ENCODE data around the gene NUDT17. TPM values are rescaled to one million over a fixed set of nuclear protein-coding genes. Genes with fewer than 3 reads are reported as not detected.

The NUDT17 gene
- total and polyA plus RNA-seq, 7 donors: 1.4 to 2.9 (median 1.8) TPM

GRCh38 chr1:145889722-145890121 lies 44.3 kb downstream of the NUDT17 start:
- intact Hi-C loops (cut with DNase I): loop anchor here in 1 of 2 donors (5.0 kb wide), 2 partner anchors 78 to 123 kb away; no protein-coding TSS in a partner anchor
- Histone ChIP-seq H3K36me3 (ENCODE audit: insufficient read depth in 1 of 2, low read depth in 1 of 2) (no peaks in the 10 kb centered on the region), H3K27me3 (ENCODE audit: insufficient read depth in 3 of 3, low read length in 2 of 3) (no peaks in the 10 kb centered on the region), H3K9me3 (no peaks in the 10 kb centered on the region), H3K4me1 (peaks cover 35% of the 10 kb centered on the region), H3K27ac (peak overlapping the region; percentile 32), H3K4me3 (no peak overlapping the region)
- 47 to 60% (median 59%) methylated on average over 3 of the region's 3 CpGs for WGBS, 3 donors
- ATAC-seq: peak; percentile 35 to 62 (median 50)
- no peak for TF ChIP-seq CTCF (IDR thresholded peaks at IDR 0.05)
- DNase-seq: no peak

GRCh38 chr1:145891143-145891542 lies 45.7 kb downstream of the NUDT17 start:
- ATAC-seq (no peak), DNase-seq (no peak)
- 46 to 67% (median 59%) methylated on average over 1 of the region's 1 CpG for WGBS, 3 donors
- Histone ChIP-seq H3K9me3 (no peaks in the 10 kb centered on the region), H3K36me3 (ENCODE audit: insufficient read depth in 1 of 2, low read depth in 1 of 2) (no peaks in the 10 kb centered on the region), H3K27ac (peak overlapping the region; percentile 88), H3K27me3 (ENCODE audit: insufficient read depth in 3 of 3, low read length in 2 of 3) (no peaks in the 10 kb centered on the region), H3K4me1 (peaks cover 32% of the 10 kb centered on the region), H3K4me3 (no peak overlapping the region)
- intact Hi-C loops (cut with DNase I): loop anchor here (1.0 to 5.0 kb wide), 2 partner anchors 19 to 121 kb away; partner anchors contain the start of gene ITGA10 (in 1 of the 2)
- TF ChIP-seq CTCF (IDR thresholded peaks at IDR 0.05): no peak

GRCh38 chr1:145891587-145892485 lies 46.4 kb downstream of the NUDT17 start:
- intact Hi-C loops (cut with DNase I): loop anchor here (1.0 to 5.0 kb wide), 4 partner anchors 18 to 121 kb away; partner anchors contain the start of gene ITGA10 (in 2 of the 2)
- peak overlapping the region; percentile 88 for H3K27ac ChIP-seq
- WGBS, 3 donors: 1 to 2% (median 1%) methylated on average over 6 of the region's 6 CpGs
- peaks cover 32% of the 10 kb centered on the region for H3K4me1 ChIP-seq
- no peaks in the 10 kb centered on the region for H3K36me3 ChIP-seq (ENCODE audit: insufficient read depth in 1 of 2, low read depth in 1 of 2)
- H3K9me3 ChIP-seq: no peaks in the 10 kb centered on the region
- H3K4me3 ChIP-seq: peak overlapping the region; percentile 51
- no peaks in the 10 kb centered on the region for H3K27me3 ChIP-seq (ENCODE audit: insufficient read depth in 3 of 3, low read length in 2 of 3)
- DNase-seq (peak; percentile 94 to 97), ATAC-seq (peak; percentile 90 to 95 (median 92))
- TF ChIP-seq CTCF (IDR thresholded peaks at IDR 0.05): peak; percentile 94

GRCh38 chr1:145892486-145893087 lies 47.2 kb downstream of the NUDT17 start:
- ATAC-seq (peak in 1 of 4 donors; percentile 16), DNase-seq (no peak)
- Histone ChIP-seq H3K4me1 (peaks cover 32% of the 10 kb centered on the region), H3K9me3 (no peaks in the 10 kb centered on the region), H3K27me3 (ENCODE audit: insufficient read depth in 3 of 3, low read length in 2 of 3) (no peaks in the 10 kb centered on the region), H3K27ac (peak overlapping the region; percentile 88), H3K36me3 (ENCODE audit: insufficient read depth in 1 of 2, low read depth in 1 of 2) (no peaks in the 10 kb centered on the region), H3K4me3 (peak overlapping the region; percentile 51)
- intact Hi-C loops (cut with DNase I): loop anchor here (1.0 to 5.0 kb wide), 4 partner anchors 18 to 120 kb away; partner anchors contain the start of gene ITGA10 (in 1 of the 2)
- TF ChIP-seq CTCF (IDR thresholded peaks at IDR 0.05): no peak
- 51 to 63% (median 58%) methylated on average over 3 of the region's 3 CpGs for WGBS, 3 donors

Data from psoas muscle (tissue), 8 donors.